PC-3 (cell line): ENCODE results near the gene LRR1. TPM values are rescaled to one million over a fixed set of nuclear protein-coding genes. Genes with fewer than 3 reads are reported as not detected.
A peak's percentile ranks its signal among the peaks of the same experiment; 100 is the strongest.

Source experiments
- ATAC-seq: fragments of 200-7000 bp; cut with Tn5 transposase; 2 replicates; pipeline ENCODE4 v1.9.1; 2020; ENCODE audit warnings: mild to moderate bottlenecking, moderate library complexity
- BruUV-seq: library from RNA; stranded (reverse); fragments of 400-500 nt; replicated peaks from 2 replicates; lab custom pipeline; 2021; lab: Mats Ljungman, UMichigan
- CTCF ChIA-PET: fragments of 300-600 bp; sonication (Branson Sonifier 250); formaldehyde crosslinking; loops from one replicate; lab custom pipeline; 2022; ENCODE audit warnings: antibody characterized with exemption; lab: Charles Lee
- POLR2A ChIA-PET: fragments of 300-600 bp; sonication (Branson Sonifier 250); formaldehyde crosslinking; loops from one replicate; lab custom pipeline; 2022; ENCODE audit warnings: antibody characterized with exemption; ENCODE audit not compliant: unreplicated experiment; lab: Charles Lee
- DNase-seq: peaks from one replicate; pipeline ENCODE4 v3.0.0-alpha.2; 2015
- H2AFZ ChIP-seq: fragments of 300-600 bp; sonication (generic); 2 replicates; pipeline ENCODE4 v1.6.0; 2016; ENCODE audit warnings: antibody characterized with exemption, low read length
- H3F3A ChIP-seq: fragments of 300-600 bp; sonication (generic); one replicate; pipeline ENCODE4 v1.6.0; 2017; ENCODE audit warnings: antibody characterized with exemption, low read length, control low read depth, mild to moderate bottlenecking; ENCODE audit not compliant: unreplicated experiment
- H3K27ac ChIP-seq: fragments of 300-600 bp; sonication (generic); 2 replicates; pipeline ENCODE4 v1.5.1; 2016; ENCODE audit warnings: mild to moderate bottlenecking, low read length
- H3K27me3 ChIP-seq: fragments of 300-600 bp; sonication (generic); 2 replicates; pipeline ENCODE4 v1.6.1; 2016; ENCODE audit warnings: low read length, mixed read lengths
- H3K36me3 ChIP-seq: fragments of 300-600 bp; sonication (generic); 2 replicates; pipeline ENCODE4 v1.6.1; 2016; ENCODE audit warnings: low read depth, mixed run types, low read length, mixed read lengths
- H3K4me1 ChIP-seq: fragments of 300-600 bp; sonication (generic); 2 replicates; pipeline ENCODE4 v1.5.1; 2016; ENCODE audit warnings: low read length; ENCODE audit not compliant: insufficient read depth
- H3K4me2 ChIP-seq: fragments of 300-600 bp; sonication (generic); 2 replicates; pipeline ENCODE4 v1.6.0; 2016; ENCODE audit warnings: low read length
- H3K4me3 ChIP-seq: fragments of 300-600 bp; sonication (generic); 2 replicates; pipeline ENCODE4 v1.5.1; 2016; ENCODE audit warnings: mild to moderate bottlenecking, low read length, mixed read lengths
- H3K79me2 ChIP-seq: fragments of 300-600 bp; sonication (generic); 2 replicates; pipeline ENCODE4 v1.6.1; 2017; ENCODE audit warnings: low read length, mixed read lengths
- H3K9ac ChIP-seq: fragments of 300-600 bp; sonication (generic); 2 replicates; pipeline ENCODE4 v1.6.0; 2016; ENCODE audit warnings: mild to moderate bottlenecking, low read length
- H3K9me2 ChIP-seq: fragments of 300-600 bp; sonication (generic); replicated peaks from 2 replicates; pipeline ENCODE4 v1.6.1; 2016; ENCODE audit warnings: mixed run types, low read length, mixed read lengths
- H3K9me3 ChIP-seq: fragments of 300-600 bp; sonication (generic); 2 replicates; pipeline ENCODE4 v1.6.1; 2016; ENCODE audit warnings: low read length, mixed read lengths
- H4K20me1 ChIP-seq: fragments of 300-600 bp; sonication (generic); 2 replicates; pipeline ENCODE4 v1.6.1; 2016; ENCODE audit warnings: low read length, mixed read lengths
- EZH2 ChIP-seq: fragments of 300-600 bp; sonication (generic); IDR thresholded peaks from one replicate; pipeline ENCODE4 v1.6.1; 2017; ENCODE audit warnings: antibody characterized with exemption, mild to moderate bottlenecking, low read length; ENCODE audit not compliant: unreplicated experiment
- EZH2phosphoT487 ChIP-seq: fragments of 300-600 bp; sonication (generic); IDR thresholded peaks from 2 replicates; pipeline ENCODE4 v1.6.1; 2018; ENCODE audit warnings: mild to moderate bottlenecking, antibody characterized with exemption, low read length, borderline replicate concordance
- intact Hi-C: fragments of 100-400 bp; cut with micrococcal nuclease; formaldehyde crosslinking; loops from 2 replicates; pipeline ENCODE4 v1.9.0; 2023
- total RNA-seq: library from RNA; depleted of rRNA; stranded (reverse); fragments of >200 nt; gene quantifications from 2 replicates; pipeline ENCODE4 v1.2.3, GENCODE V29; 2014
- TF ChIP-seq, protein P1 (sequence below): fragments of 300-600 bp; sonication (generic); conservative IDR thresholded peaks from 2 replicates; pipeline ENCODE4 v1.5.1; 2017; ENCODE audit warnings: antibody characterized with exemption, low read depth, mild to moderate bottlenecking, low read length

Gene LRR1
- total RNA-seq, 1 experiment from 2014 or later: 46.9 TPM

DNA sequence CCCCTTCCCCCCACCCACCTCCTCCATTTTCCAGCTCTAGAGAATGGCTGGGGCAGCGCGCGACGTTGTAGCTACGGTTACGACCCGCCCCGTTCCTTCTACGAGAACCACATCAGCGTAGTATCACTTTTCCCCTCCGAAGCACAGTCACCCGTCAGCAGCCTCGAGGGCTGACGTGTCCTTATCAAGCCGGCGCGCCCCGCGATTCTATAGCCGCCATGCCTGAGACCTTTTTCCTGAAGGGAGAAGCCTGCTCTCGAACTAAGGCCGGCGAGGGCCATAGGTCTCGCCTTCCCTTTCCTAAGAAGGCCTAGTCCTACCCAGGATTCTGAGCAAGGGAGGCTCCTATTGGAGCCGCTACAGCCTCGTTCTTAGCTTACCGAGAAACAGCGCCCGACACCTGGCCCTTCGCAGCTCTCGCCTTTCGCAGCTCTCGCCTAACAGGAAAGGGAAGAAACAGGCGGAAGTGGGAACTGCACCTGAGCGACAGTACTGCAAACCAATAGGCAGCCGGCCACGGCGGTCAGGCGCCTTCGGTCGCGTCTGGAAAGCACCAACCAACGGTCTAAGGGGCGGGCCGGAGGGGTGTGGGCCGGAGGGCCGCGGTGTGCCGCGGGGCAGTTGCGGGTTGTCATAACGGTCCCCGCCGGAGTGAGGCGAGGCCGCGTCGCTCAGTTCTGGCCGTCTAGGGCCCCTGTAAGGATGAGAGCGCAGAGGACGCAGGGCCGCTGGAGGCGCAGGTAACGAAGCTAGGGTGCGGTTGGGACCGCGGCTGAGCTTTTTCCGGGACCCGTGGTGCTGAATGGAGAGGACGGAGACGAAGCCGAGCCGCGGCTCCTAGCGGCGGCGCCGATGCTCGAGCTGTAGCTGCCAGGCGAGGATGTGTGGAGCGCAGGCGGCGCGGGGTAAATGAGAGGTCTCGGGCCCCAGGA lies 21.7 kb downstream of the LRR1 start, which contains the start of the genes MGAT2 and RPL36AL:
Gene MGAT2, plus strand, starts transcription at position 618 of the 932 bp plus-strand sequence. CDS start 470 bp downstream, outside the sequence.
Gene RPL36AL, minus strand, starts transcription at position 445 of the 932 bp plus-strand sequence. CDS start 1,522 bp downstream, outside the sequence.
- Histone ChIP-seq H3K9me2 (no peaks in the 10 kb centered on the region), H3K79me2 (peaks cover 84% of the 10 kb centered on the region), H3K27me3 (no peaks in the 10 kb centered on the region), H3K4me1 (peaks cover 45% of the 10 kb centered on the region), H3K4me2 (peak within 1 kb of the TSS; percentile 96), H3K36me3 (peaks cover 15% of the 10 kb centered on the region), H4K20me1 (peaks cover 31% of the 10 kb centered on the region), H3K9me3 (no peaks in the 10 kb centered on the region), H3K9ac (peak within 1 kb of the TSS; percentile 92), H2AFZ (peak within 1 kb of the TSS; percentile 72), H3F3A (peaks cover 5% of the 10 kb centered on the region), H3K27ac (peak within 1 kb of the TSS; percentile 85), H3K4me3 (peak within 1 kb of the TSS; percentile 92)
- TF ChIP-seq EZH2phosphoT487 (no peak), EZH2 (no peak)
- TF ChIP-seq, protein P1, sequence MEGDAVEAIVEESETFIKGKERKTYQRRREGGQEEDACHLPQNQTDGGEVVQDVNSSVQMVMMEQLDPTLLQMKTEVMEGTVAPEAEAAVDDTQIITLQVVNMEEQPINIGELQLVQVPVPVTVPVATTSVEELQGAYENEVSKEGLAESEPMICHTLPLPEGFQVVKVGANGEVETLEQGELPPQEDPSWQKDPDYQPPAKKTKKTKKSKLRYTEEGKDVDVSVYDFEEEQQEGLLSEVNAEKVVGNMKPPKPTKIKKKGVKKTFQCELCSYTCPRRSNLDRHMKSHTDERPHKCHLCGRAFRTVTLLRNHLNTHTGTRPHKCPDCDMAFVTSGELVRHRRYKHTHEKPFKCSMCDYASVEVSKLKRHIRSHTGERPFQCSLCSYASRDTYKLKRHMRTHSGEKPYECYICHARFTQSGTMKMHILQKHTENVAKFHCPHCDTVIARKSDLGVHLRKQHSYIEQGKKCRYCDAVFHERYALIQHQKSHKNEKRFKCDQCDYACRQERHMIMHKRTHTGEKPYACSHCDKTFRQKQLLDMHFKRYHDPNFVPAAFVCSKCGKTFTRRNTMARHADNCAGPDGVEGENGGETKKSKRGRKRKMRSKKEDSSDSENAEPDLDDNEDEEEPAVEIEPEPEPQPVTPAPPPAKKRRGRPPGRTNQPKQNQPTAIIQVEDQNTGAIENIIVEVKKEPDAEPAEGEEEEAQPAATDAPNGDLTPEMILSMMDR: peak; percentile 31; the same call in 1 of the 2 replicates
- intact Hi-C loops: loop anchor here (1.0 to 5.0 kb wide), 3 partner anchors 22 to 72 kb away; partner anchors contain the start of genes KLHDC1, LRR1 and RPS29
- BruUV-seq: no TSS peak
- POLR2A ChIA-PET: interaction anchor here (0.6 to 1.7 kb wide), 13 partner anchors 8 to 1790 kb away, joined by 3 to 18 read pairs (median 5); partner anchors contain the start of genes LRR1, POLE2 and RPS29
- DNase-seq (peak; percentile 99), ATAC-seq (peak; percentile 91)
- CTCF ChIA-PET: interaction anchor here (0.6 to 1.7 kb wide), 5 partner anchors 14 to 494 kb away, joined by 3 to 8 read pairs (median 4); no protein-coding TSS in a partner anchor

DNA sequence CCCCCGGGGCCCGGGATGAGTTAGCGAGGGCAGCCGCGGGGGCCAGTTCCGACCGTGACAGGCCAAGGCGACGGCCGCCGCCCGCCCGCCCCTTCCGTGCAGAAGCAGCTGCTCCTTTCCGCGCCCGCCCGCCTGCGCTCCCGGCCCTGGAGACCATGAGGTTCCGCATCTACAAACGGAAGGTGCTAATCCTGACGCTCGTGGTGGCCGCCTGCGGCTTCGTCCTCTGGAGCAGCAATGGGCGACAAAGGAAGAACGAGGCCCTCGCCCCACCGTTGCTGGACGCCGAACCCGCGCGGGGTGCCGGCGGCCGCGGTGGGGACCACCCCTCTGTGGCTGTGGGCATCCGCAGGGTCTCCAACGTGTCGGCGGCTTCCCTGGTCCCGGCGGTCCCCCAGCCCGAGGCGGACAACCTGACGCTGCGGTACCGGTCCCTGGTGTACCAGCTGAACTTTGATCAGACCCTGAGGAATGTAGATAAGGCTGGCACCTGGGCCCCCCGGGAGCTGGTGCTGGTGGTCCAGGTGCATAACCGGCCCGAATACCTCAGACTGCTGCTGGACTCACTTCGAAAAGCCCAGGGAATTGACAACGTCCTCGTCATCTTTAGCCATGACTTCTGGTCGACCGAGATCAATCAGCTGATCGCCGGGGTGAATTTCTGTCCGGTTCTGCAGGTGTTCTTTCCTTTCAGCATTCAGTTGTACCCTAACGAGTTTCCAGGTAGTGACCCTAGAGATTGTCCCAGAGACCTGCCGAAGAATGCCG lies 22.6 kb downstream of the LRR1 start:
- intact Hi-C loops: loop anchor here (5.0 kb wide), 1 partner anchor 71 kb away; the partner anchor contains the start of gene KLHDC1
- Histone ChIP-seq H3K27me3 (no peaks in the 10 kb centered on the region), H3K36me3 (peaks cover 15% of the 10 kb centered on the region), H3K4me3 (peak overlapping the region; percentile 92), H3F3A (peaks cover 8% of the 10 kb centered on the region), H3K9me2 (no peaks in the 10 kb centered on the region), H3K4me1 (peaks cover 45% of the 10 kb centered on the region), H3K27ac (peak overlapping the region; percentile 85; the same call in 1 of the 2 replicates), H2AFZ (peak overlapping the region; percentile 72), H3K9me3 (no peaks in the 10 kb centered on the region), H3K9ac (peak overlapping the region; percentile 92), H3K4me2 (peak overlapping the region; percentile 96), H3K79me2 (peaks cover 90% of the 10 kb centered on the region), H4K20me1 (peaks cover 31% of the 10 kb centered on the region)
- ATAC-seq (peak; percentile 18), DNase-seq (peak; percentile 43)
- no TSS peak for BruUV-seq
- ChIA-PET POLR2A (interaction anchor here (0.6 to 1.7 kb wide), 6 partner anchors 11 to 150 kb away, joined by 3 to 18 read pairs (median 5); partner anchors contain the start of gene LRR1), CTCF (interaction anchor here (0.7 to 1.7 kb wide), 3 partner anchors 13 to 160 kb away, joined by 4 to 8 read pairs (median 6); no protein-coding TSS in a partner anchor)
- no peak for TF ChIP-seq EZH2phosphoT487
